Measurements from ENCODE around the gene DLEC1.
"Not testable (repeated sequence)": the region's sequence is repeated elsewhere in the genome, so short reads cannot be mapped to it uniquely, and the experiment has no call there.

DLEC1 gene

DNA sequence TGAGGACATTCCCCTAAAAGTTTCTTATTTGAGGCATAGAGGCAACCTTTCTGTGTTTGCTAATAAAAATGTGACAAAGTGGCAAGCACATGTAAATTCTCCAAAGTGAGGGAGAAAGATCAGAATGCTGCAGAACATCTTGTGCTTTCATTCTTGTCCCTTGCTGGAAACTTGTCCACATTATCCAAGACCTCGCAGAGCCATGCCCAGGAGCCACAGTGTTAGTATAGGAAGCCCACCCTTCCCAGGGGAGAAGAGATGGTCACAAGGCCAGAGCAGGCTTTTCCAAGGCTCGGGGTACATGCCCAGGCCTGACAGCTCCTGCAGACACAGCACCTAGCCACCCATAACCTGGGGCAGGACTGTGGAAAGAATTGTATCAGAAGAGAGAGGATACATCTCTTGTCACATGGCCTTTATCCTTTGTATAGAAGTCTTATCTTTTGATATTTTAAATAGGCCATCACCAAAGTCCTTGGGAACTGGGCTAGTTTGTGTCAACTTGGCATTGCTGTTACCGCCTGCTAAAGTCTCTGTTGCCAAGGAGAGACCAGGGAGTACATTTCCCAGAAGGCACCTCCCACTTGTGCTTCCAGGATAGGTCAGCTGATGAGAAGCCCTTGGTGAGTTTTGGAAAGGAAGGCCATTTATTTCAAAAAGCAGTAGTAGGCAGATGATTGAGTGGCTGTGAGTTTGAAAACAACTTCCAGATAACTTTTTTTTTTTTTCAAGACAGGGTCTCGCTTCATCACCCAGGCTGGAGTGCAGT is 10.5 kb downstream of the DLEC1 start:
- H3K4me3 ChIP-seq (ENCODE audit: low read depth, low read length) = no peak overlapping the region
- TF ChIP-seq, protein P1, sequence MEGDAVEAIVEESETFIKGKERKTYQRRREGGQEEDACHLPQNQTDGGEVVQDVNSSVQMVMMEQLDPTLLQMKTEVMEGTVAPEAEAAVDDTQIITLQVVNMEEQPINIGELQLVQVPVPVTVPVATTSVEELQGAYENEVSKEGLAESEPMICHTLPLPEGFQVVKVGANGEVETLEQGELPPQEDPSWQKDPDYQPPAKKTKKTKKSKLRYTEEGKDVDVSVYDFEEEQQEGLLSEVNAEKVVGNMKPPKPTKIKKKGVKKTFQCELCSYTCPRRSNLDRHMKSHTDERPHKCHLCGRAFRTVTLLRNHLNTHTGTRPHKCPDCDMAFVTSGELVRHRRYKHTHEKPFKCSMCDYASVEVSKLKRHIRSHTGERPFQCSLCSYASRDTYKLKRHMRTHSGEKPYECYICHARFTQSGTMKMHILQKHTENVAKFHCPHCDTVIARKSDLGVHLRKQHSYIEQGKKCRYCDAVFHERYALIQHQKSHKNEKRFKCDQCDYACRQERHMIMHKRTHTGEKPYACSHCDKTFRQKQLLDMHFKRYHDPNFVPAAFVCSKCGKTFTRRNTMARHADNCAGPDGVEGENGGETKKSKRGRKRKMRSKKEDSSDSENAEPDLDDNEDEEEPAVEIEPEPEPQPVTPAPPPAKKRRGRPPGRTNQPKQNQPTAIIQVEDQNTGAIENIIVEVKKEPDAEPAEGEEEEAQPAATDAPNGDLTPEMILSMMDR (IDR thresholded peaks at IDR 0.05; ENCODE audit: insufficient read depth, low read depth, low read length, missing control alignments) = no peak
- DNase-seq (ENCODE audit: low read depth) = no peak

DNA sequence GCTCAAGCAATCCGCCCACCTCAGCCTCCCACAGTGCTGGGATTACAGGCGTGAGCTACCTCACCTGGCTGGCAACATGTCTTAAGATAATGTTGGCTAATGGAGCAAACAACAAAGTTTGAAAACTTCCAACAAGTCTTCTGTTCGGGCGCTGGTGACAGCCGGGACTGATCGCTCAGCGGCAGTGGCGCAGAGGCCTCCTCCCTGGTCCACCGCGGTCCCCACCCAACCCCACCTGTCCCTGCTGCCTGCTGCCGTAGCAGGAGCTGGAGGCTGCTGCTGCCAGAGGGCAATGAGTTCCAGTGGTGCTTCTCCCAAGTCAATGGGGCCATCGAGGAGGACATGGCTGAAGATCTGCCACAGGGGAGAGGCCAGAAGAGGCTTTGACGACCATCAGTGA is 12.1 kb downstream of the DLEC1 start:
- H3K4me3 ChIP-seq (ENCODE audit: low read depth, low read length) = no peak overlapping the region
- TF ChIP-seq, protein P1 (IDR thresholded peaks at IDR 0.05; ENCODE audit: insufficient read depth, low read depth, low read length, missing control alignments) = no peak
- no peak for DNase-seq (ENCODE audit: low read depth)

DNA sequence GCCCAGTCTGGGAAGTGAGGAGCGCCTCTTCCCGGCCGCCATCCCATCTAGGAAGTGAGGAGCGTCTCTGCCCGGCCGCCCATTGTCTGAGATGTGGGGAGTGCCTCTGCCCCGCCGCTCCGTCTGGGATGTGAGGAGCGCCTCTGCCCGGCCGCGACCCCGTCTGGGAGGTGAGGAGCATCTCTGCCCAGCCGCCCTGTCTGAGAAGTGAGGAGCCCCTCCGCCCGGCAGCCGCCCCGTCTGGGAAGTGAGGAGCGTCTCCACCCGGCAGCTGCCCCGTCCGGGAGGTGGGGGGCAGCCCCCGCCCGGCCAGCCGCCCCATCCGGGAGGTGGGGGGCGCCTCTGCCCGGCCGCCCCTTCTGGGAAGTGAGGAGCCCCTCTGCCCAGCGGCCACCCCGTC is 14.3 kb downstream of the DLEC1 start:
- H3K4me3 ChIP-seq (ENCODE audit: low read depth, low read length); DNase-seq (ENCODE audit: low read depth): not testable (repeated sequence)

DNA sequence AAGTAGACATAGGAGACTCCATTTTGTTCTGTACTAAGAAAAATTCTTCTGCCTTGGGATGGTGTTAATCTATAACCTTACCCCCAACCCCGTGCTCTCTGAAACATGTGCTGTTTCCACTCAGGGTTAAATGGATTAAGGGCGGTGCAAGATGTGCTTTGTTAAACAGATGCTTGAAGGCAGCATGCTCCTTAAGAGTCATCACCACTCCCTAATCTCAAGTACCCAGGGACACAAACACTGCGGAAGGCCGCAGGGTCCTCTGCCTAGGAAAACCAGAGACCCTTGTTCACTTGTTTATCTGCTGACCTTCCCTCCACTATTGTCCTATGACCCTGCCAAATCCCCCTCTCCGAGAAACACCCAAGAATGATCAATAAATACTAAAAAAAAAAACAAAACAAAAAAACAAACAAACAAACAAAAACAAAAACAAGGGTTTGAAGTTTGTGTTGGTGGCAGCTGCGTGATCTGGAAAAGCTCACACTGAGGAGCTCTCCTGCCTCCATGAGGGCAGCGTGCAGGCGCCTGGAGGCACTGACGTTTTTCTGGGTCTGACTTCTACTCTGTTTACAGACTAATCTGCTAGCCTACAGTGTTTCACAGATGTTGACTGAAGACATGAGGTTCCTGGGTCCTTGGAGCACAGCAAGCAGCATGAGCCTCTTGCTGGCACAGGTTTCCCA is 14.9 kb downstream of the DLEC1 start:
- H3K4me3 ChIP-seq (ENCODE audit: low read depth, low read length); DNase-seq (ENCODE audit: low read depth): not testable (repeated sequence)

DNA sequence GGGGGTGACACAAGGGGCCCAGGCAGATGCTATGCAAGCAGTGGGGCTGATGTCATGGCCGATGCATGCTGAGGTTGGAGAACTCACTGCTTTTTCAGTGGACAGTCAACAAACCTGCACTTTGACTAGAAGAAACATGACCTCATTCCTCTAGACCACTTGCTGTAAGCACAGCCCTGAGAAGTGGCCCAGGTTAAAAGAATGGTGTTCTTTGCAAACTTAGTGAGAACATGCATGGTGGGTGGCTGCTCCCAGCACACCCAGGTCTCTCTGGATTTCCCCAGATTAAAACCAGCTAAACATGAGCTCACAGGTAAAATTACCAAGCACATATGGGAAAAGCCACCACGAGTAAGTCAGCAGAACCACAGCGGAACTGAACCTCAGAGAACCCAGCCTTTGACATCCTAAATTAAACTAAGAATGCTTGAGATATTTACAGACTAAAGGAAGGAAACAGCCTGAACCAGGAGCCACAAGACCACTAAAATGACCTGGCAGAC is 15.5 kb downstream of the DLEC1 start:
- no peak for DNase-seq (ENCODE audit: low read depth)
- TF ChIP-seq, protein P1 (IDR thresholded peaks at IDR 0.05; ENCODE audit: insufficient read depth, low read depth, low read length, missing control alignments) = no peak
- H3K4me3 ChIP-seq (ENCODE audit: low read depth, low read length) = no peak overlapping the region

DNA sequence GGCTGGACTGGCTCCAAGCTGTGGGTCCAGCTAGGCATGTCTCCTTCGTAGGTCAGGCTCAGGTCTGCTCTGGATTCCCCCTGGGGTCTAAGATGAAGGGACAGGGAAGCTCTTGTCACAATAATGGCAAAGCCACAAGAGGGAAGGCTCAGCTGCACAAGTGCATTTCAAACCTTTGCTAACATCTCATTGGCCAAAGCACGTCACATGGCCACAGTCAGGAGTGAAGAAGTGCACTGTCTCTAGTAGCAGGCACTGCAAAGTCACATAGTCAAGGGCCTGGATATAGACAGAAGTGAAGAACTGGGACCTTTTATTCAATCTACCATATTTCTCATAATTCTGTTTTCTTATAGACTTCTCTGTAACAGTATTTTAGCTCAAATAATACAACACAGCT is 20.1 kb downstream of the DLEC1 start:
- DNase-seq (ENCODE audit: low read depth) = no peak
- H3K4me3 ChIP-seq (ENCODE audit: low read depth, low read length) = no peak overlapping the region
- TF ChIP-seq, protein P1 (IDR thresholded peaks at IDR 0.05; ENCODE audit: insufficient read depth, low read depth, low read length, missing control alignments) = no peak

DNA sequence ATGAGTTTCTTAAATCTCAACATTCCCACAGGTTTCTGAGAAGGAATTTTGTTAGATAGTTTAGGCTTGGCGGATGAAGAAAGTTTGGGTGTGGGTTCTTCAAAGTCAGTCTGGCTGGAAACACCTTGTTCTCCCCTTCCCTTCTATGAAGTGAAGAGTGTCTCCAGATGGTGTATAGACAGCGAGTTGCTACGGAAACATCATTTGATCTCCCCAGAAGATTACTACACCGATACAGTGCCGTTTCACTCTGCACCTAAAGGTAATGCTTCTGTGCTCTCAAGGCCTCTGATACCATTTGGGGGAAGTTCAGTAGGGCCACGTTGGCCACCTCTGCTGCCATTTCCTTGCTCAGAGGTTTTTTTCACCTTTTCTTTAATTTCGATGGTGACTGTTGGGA is 20.6 kb downstream of the DLEC1 start:
- no peak overlapping the region for H3K4me3 ChIP-seq (ENCODE audit: low read depth, low read length)

More for the DNA sequence above, 20.6 kb downstream of the DLEC1 start:
- TF ChIP-seq, protein P1 (IDR thresholded peaks at IDR 0.05; ENCODE audit: insufficient read depth, low read depth, low read length, missing control alignments) = no peak
- no peak for DNase-seq (ENCODE audit: low read depth)
